GM23338 (cell line): ENCODE measurements around the gene GRM4. TPM values are rescaled to one million over a fixed set of nuclear protein-coding genes. Genes with fewer than 3 reads are reported as not detected.
A peak's percentile ranks its signal among the peaks of the same experiment; 100 is the strongest.

Source experiments
- ATAC-seq: fragments of 200-7000 bp; cut with Tn5 transposase; 3 replicates; pipeline ENCODE4 v1.9.1; 2020
- DNase-seq: peaks from one replicate; pipeline ENCODE4 v3.0.0-alpha.2; 2015; ENCODE audit warnings: low spot score
- H2AFZ ChIP-seq: fragments of 200-600 bp; sonication (generic); 2 replicates; pipeline ENCODE4 v1.8.0; 2016; ENCODE audit warnings: antibody characterized with exemption, mild to moderate bottlenecking, moderate library complexity
- H3F3A ChIP-seq: fragments of 200-600 bp; sonication (generic); replicated peaks from 2 replicates; pipeline ENCODE4 v1.8.0; 2017; ENCODE audit warnings: antibody characterized with exemption, mixed run types, low read depth
- H3K27ac ChIP-seq: fragments of 200-600 bp; sonication (generic); 2 replicates; pipeline ENCODE4 v1.6.1; 2016; ENCODE audit warnings: low read depth
- H3K27me3 ChIP-seq: fragments of 200-600 bp; sonication (generic); 2 replicates; pipeline ENCODE4 v1.8.0; 2016; ENCODE audit warnings: mild to moderate bottlenecking, mixed run types, moderate library complexity; ENCODE audit not compliant: insufficient read depth
- H3K36me3 ChIP-seq: fragments of 200-600 bp; sonication (generic); 2 replicates; pipeline ENCODE4 v1.8.0; 2016; ENCODE audit warnings: mild to moderate bottlenecking; ENCODE audit not compliant: insufficient read depth
- H3K4me1 ChIP-seq: fragments of 200-600 bp; sonication (generic); 2 replicates; pipeline ENCODE4 v1.8.0; 2016; ENCODE audit warnings: mild to moderate bottlenecking, moderate library complexity; ENCODE audit not compliant: insufficient read depth
- H3K4me2 ChIP-seq: fragments of 200-600 bp; sonication (generic); 2 replicates; pipeline ENCODE4 v1.7.1; 2017; ENCODE audit warnings: mixed run types
- H3K4me3 ChIP-seq: fragments of 200-600 bp; sonication (generic); 2 replicates; pipeline ENCODE4 v1.6.1; 2016; ENCODE audit warnings: mixed run types
- H3K79me2 ChIP-seq: fragments of 200-600 bp; sonication (generic); replicated peaks from 2 replicates; pipeline ENCODE4 v1.8.0; 2017; ENCODE audit warnings: mild to moderate bottlenecking; ENCODE audit not compliant: insufficient read depth
- H3K9me2 ChIP-seq: fragments of 200-600 bp; sonication (generic); 2 replicates; pipeline ENCODE4 v1.8.0; 2017; ENCODE audit not compliant: insufficient read depth
- H4K20me1 ChIP-seq: fragments of 200-600 bp; sonication (generic); replicated peaks from 2 replicates; pipeline ENCODE4 v1.8.0; 2017; ENCODE audit warnings: mild to moderate bottlenecking; ENCODE audit not compliant: insufficient read depth
- H3K27ac Mint-ChIP-seq: 2 replicates; pipeline ENCODE4 v1.8.0; 2020; ENCODE audit warnings: inconsistent platforms, mild to moderate bottlenecking, moderate library complexity, mixed read lengths
- H3K27me3 Mint-ChIP-seq: 3 replicates; pipeline ENCODE4 v1.8.0; 2022; ENCODE audit warnings: low read depth, mild to moderate bottlenecking, moderate library complexity, mixed read lengths, inconsistent platforms; ENCODE audit not compliant: insufficient read depth, poor library complexity
- H3K36me3 Mint-ChIP-seq: 3 replicates; pipeline ENCODE4 v1.8.0; 2021; ENCODE audit warnings: low read depth, mild to moderate bottlenecking, inconsistent platforms, moderate library complexity, mixed read lengths
- H3K4me1 Mint-ChIP-seq: 3 replicates; pipeline ENCODE4 v1.8.0; 2020; ENCODE audit warnings: mild to moderate bottlenecking, inconsistent platforms, mixed read lengths
- H3K4me3 Mint-ChIP-seq: 3 replicates; pipeline ENCODE4 v1.8.0; 2021; ENCODE audit warnings: moderate library complexity, mild to moderate bottlenecking, inconsistent platforms, mixed read lengths
- H3K9me3 Mint-ChIP-seq: 3 replicates; pipeline ENCODE4 v1.8.0; 2020; ENCODE audit warnings: moderate library complexity, mild to moderate bottlenecking, inconsistent platforms, mixed read lengths
- CREB1 ChIP-seq: fragments of 250-450 bp; sonication (Bioruptor Pico); IDR thresholded peaks from 2 replicates; pipeline ENCODE4 v1.5.0; 2020; ENCODE audit warnings: low read depth, mild to moderate bottlenecking, moderate library complexity
- ETS1 ChIP-seq: IDR thresholded peaks from 2 replicates; pipeline ENCODE4 v1.6.1; 2016; ENCODE audit warnings: antibody characterized with exemption
- EZH2 ChIP-seq: fragments of 200-600 bp; sonication (generic); IDR thresholded peaks from one replicate; pipeline ENCODE4 v1.8.0; 2017; ENCODE audit warnings: antibody characterized with exemption, mild to moderate bottlenecking, low read depth; ENCODE audit not compliant: unreplicated experiment
- EZH2phosphoT487 ChIP-seq: fragments of 200-600 bp; sonication (generic); IDR thresholded peaks from one replicate; pipeline ENCODE4 v1.8.1; 2018; ENCODE audit warnings: antibody characterized with exemption; ENCODE audit not compliant: unreplicated experiment
- JUNB ChIP-seq: IDR thresholded peaks from one replicate; pipeline ENCODE4 v1.6.1; 2016; ENCODE audit warnings: antibody characterized with exemption; ENCODE audit not compliant: unreplicated experiment
- NANOG ChIP-seq: IDR thresholded peaks from 2 replicates; pipeline ENCODE4 v1.6.1; 2016; ENCODE audit warnings: antibody characterized with exemption, borderline replicate concordance
- POLR2AphosphoS5 ChIP-seq: IDR thresholded peaks from 2 replicates; pipeline ENCODE4 v1.6.1; 2016; ENCODE audit warnings: antibody characterized with exemption, low read depth
- STAT1 ChIP-seq: IDR thresholded peaks from one replicate; pipeline ENCODE4 v1.6.1; 2016; ENCODE audit warnings: antibody characterized with exemption; ENCODE audit not compliant: unreplicated experiment
- ZNF114 ChIP-seq: fragments of 250-450 bp; sonication (Bioruptor Pico); IDR thresholded peaks from 2 replicates; pipeline ENCODE4 v1.5.0; 2020; ENCODE audit warnings: mild to moderate bottlenecking, moderate library complexity
- ZNF331 ChIP-seq: fragments of 250-450 bp; sonication (Bioruptor Pico); IDR thresholded peaks from 2 replicates; pipeline ENCODE4 v1.5.0; 2020; ENCODE audit warnings: low read depth, mild to moderate bottlenecking, moderate library complexity
- polyA plus RNA-seq: library from polyadenylated mRNA; unstranded; fragments of >200 nt; fragmentation: Nextera tagmentation; extraction: Ambion mirVana; gene quantifications from 2 replicates; pipeline ENCODE4 v1.2.1, GENCODE V29; 2016
- total RNA-seq: library from RNA; depleted of rRNA; stranded (reverse); fragments of >200 nt; shearing (Covaris generic); gene quantifications from 2 replicates; pipeline ENCODE4 v1.2.3, GENCODE V29; 2014
- TF ChIP-seq, protein P1 (sequence below): IDR thresholded peaks from one replicate; pipeline ENCODE4 v1.6.1; 2018; ENCODE audit warnings: antibody characterized with exemption; ENCODE audit not compliant: unreplicated experiment
- TF ChIP-seq, protein P2 (sequence below): fragments of 250-450 bp; sonication (Bioruptor Pico); IDR thresholded peaks from 2 replicates; pipeline ENCODE4 v1.5.0; 2020; ENCODE audit warnings: mild to moderate bottlenecking, moderate library complexity
- TF ChIP-seq, protein P3 (sequence below), 2 experiments: fragments of 200-600 bp in 1 of 2; sonication (generic) in 1 of 2; conservative IDR thresholded peaks; 2 replicates each; pipeline versions ENCODE4 v1.5.1 to v1.6.1; 2016 to 2017; ENCODE audit warnings: antibody characterized with exemption in 2 of 2, low read depth in 2 of 2, mild to moderate bottlenecking in 2 of 2, moderate library complexity in 1 of 2

Gene GRM4
- total and polyA plus RNA-seq, 2 experiments from 2014 or later, result 7.0 to 30.6 TPM

GRCh38 chr6:33974030-33974429 is 171.9 kb downstream of the GRM4 start:
- no peak overlapping the region for H3K4me3 ChIP-seq
- no peaks in the 10 kb centered on the region for H4K20me1 ChIP-seq
- no peaks in the 10 kb centered on the region for H3K36me3 Mint-ChIP-seq
- no peaks in the 10 kb centered on the region for H3K36me3 ChIP-seq
- H3K4me2 ChIP-seq, result 0 out of 2 replicates have a peak overlapping the region, but pooled peaks have one; percentile 5
- no peak overlapping the region for H3K27ac ChIP-seq
- peaks cover 15% of the 10 kb centered on the region for H3K27me3 Mint-ChIP-seq
- no peaks in the 10 kb centered on the region for H3K79me2 ChIP-seq
- peaks cover 9% of the 10 kb centered on the region for H3K4me1 ChIP-seq
- no peak for ATAC-seq
- peaks cover 8% of the 10 kb centered on the region; the same call in 2 of the 3 replicates for H3K9me3 Mint-ChIP-seq
- no peak overlapping the region for H3K27ac Mint-ChIP-seq
- H3K4me3 Mint-ChIP-seq, result no peak overlapping the region
- TF ChIP-seq JUNB (no peak), EZH2phosphoT487 (no peak), NANOG (no peak), POLR2AphosphoS5 (no peak), CREB1 (no peak), ETS1 (no peak), ZNF331 (CRISPR knock-in tag) (no peak), EZH2 (no peak), STAT1 (no peak), ZNF114 (no peak)
- TF ChIP-seq, protein P1, sequence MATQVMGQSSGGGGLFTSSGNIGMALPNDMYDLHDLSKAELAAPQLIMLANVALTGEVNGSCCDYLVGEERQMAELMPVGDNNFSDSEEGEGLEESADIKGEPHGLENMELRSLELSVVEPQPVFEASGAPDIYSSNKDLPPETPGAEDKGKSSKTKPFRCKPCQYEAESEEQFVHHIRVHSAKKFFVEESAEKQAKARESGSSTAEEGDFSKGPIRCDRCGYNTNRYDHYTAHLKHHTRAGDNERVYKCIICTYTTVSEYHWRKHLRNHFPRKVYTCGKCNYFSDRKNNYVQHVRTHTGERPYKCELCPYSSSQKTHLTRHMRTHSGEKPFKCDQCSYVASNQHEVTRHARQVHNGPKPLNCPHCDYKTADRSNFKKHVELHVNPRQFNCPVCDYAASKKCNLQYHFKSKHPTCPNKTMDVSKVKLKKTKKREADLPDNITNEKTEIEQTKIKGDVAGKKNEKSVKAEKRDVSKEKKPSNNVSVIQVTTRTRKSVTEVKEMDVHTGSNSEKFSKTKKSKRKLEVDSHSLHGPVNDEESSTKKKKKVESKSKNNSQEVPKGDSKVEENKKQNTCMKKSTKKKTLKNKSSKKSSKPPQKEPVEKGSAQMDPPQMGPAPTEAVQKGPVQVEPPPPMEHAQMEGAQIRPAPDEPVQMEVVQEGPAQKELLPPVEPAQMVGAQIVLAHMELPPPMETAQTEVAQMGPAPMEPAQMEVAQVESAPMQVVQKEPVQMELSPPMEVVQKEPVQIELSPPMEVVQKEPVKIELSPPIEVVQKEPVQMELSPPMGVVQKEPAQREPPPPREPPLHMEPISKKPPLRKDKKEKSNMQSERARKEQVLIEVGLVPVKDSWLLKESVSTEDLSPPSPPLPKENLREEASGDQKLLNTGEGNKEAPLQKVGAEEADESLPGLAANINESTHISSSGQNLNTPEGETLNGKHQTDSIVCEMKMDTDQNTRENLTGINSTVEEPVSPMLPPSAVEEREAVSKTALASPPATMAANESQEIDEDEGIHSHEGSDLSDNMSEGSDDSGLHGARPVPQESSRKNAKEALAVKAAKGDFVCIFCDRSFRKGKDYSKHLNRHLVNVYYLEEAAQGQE, result no peak
- TF ChIP-seq, protein P2, sequence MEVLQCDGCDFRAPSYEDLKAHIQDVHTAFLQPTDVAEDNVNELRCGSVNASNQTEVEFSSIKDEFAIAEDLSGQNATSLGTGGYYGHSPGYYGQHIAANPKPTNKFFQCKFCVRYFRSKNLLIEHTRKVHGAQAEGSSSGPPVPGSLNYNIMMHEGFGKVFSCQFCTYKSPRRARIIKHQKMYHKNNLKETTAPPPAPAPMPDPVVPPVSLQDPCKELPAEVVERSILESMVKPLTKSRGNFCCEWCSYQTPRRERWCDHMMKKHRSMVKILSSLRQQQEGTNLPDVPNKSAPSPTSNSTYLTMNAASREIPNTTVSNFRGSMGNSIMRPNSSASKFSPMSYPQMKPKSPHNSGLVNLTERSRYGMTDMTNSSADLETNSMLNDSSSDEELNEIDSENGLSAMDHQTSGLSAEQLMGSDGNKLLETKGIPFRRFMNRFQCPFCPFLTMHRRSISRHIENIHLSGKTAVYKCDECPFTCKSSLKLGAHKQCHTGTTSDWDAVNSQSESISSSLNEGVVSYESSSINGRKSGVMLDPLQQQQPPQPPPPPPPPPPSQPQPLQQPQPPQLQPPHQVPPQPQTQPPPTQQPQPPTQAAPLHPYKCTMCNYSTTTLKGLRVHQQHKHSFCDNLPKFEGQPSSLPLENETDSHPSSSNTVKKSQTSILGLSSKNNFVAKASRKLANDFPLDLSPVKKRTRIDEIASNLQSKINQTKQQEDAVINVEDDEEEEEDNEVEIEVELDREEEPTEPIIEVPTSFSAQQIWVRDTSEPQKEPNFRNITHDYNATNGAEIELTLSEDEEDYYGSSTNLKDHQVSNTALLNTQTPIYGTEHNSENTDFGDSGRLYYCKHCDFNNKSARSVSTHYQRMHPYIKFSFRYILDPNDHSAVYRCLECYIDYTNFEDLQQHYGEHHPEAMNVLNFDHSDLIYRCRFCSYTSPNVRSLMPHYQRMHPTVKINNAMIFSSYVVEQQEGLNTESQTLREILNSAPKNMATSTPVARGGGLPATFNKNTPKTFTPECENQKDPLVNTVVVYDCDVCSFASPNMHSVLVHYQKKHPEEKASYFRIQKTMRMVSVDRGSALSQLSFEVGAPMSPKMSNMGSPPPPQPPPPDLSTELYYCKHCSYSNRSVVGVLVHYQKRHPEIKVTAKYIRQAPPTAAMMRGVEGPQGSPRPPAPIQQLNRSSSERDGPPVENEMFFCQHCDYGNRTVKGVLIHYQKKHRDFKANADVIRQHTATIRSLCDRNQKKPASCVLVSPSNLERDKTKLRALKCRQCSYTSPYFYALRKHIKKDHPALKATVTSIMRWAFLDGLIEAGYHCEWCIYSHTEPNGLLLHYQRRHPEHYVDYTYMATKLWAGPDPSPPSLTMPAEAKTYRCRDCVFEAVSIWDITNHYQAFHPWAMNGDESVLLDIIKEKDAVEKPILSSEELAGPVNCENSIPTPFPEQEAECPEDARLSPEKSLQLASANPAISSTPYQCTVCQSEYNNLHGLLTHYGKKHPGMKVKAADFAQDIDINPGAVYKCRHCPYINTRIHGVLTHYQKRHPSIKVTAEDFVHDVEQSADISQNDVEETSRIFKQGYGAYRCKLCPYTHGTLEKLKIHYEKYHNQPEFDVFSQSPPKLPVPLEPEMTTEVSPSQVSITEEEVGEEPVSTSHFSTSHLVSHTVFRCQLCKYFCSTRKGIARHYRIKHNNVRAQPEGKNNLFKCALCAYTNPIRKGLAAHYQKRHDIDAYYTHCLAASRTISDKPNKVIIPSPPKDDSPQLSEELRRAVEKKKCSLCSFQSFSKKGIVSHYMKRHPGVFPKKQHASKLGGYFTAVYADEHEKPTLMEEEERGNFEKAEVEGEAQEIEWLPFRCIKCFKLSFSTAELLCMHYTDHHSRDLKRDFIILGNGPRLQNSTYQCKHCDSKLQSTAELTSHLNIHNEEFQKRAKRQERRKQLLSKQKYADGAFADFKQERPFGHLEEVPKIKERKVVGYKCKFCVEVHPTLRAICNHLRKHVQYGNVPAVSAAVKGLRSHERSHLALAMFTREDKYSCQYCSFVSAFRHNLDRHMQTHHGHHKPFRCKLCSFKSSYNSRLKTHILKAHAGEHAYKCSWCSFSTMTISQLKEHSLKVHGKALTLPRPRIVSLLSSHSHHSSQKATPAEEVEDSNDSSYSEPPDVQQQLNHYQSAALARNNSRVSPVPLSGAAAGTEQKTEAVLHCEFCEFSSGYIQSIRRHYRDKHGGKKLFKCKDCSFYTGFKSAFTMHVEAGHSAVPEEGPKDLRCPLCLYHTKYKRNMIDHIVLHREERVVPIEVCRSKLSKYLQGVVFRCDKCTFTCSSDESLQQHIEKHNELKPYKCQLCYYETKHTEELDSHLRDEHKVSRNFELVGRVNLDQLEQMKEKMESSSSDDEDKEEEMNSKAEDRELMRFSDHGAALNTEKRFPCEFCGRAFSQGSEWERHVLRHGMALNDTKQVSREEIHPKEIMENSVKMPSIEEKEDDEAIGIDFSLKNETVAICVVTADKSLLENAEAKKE (CRISPR knock-in tag), result no peak
- TF ChIP-seq, protein P3, sequence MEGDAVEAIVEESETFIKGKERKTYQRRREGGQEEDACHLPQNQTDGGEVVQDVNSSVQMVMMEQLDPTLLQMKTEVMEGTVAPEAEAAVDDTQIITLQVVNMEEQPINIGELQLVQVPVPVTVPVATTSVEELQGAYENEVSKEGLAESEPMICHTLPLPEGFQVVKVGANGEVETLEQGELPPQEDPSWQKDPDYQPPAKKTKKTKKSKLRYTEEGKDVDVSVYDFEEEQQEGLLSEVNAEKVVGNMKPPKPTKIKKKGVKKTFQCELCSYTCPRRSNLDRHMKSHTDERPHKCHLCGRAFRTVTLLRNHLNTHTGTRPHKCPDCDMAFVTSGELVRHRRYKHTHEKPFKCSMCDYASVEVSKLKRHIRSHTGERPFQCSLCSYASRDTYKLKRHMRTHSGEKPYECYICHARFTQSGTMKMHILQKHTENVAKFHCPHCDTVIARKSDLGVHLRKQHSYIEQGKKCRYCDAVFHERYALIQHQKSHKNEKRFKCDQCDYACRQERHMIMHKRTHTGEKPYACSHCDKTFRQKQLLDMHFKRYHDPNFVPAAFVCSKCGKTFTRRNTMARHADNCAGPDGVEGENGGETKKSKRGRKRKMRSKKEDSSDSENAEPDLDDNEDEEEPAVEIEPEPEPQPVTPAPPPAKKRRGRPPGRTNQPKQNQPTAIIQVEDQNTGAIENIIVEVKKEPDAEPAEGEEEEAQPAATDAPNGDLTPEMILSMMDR (conservative IDR thresholded peaks at IDR 0.05; ENCODE audit: low read depth in 2 of 2), result no peak
- H3K4me1 Mint-ChIP-seq, result peaks cover 12% of the 10 kb centered on the region; the same call in 2 of the 3 replicates
- DNase-seq, result no peak
- no peaks in the 10 kb centered on the region for H3F3A ChIP-seq
- peaks cover 28% of the 10 kb centered on the region for H3K27me3 ChIP-seq
- H3K9me2 ChIP-seq, result no peaks in the 10 kb centered on the region
- H2AFZ ChIP-seq, result no peak overlapping the region
